ENCODE measurements around the gene AXIN2.

The AXIN2 gene, protein sequence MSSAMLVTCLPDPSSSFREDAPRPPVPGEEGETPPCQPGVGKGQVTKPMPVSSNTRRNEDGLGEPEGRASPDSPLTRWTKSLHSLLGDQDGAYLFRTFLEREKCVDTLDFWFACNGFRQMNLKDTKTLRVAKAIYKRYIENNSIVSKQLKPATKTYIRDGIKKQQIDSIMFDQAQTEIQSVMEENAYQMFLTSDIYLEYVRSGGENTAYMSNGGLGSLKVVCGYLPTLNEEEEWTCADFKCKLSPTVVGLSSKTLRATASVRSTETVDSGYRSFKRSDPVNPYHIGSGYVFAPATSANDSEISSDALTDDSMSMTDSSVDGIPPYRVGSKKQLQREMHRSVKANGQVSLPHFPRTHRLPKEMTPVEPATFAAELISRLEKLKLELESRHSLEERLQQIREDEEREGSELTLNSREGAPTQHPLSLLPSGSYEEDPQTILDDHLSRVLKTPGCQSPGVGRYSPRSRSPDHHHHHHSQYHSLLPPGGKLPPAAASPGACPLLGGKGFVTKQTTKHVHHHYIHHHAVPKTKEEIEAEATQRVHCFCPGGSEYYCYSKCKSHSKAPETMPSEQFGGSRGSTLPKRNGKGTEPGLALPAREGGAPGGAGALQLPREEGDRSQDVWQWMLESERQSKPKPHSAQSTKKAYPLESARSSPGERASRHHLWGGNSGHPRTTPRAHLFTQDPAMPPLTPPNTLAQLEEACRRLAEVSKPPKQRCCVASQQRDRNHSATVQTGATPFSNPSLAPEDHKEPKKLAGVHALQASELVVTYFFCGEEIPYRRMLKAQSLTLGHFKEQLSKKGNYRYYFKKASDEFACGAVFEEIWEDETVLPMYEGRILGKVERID

DNA sequence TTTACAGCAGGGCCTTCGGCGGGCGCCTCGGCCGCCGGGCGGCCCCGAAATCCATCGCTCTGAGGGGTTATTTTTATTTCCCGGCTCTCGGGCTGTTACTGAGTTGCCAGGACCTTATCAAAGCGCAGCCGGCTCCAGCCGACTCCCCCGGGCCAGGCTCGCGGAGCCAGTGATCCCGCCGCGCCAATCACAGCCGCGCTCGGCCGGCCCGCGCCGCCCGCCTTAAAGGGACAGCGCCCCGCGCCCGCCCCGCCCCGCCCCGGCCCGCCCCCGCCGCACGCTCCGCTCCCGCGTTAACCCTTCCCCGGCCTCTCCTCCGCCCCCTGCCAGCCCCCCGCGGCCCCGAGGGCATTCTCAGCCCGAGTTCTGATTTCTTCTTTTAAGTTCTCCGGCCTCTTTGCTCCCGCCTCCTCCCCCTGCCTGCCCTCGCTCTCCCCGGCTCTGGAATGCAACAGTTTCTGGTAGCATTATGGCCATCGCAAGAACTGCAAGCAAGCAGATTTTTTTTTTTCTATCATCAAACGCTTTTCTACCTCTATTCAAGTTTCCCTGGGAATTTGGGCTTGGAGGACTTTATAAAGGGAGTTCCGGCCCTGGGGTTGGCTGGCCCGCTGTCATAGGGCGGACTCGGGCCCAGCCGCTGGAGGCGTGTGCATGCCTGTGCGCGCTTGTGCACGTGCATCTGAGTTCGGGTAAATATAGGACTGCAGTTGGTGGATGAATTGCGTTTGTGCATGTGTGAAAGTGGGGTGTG lies at the start of gene AXIN2:
TSS of gene AXIN2 (minus strand) at position 197 of the 754 bp plus-strand sequence. CDS start 3,028 bp downstream, outside the sequence.
- TF ChIP-seq CTCF (conservative IDR thresholded peaks at IDR 0.05; ENCODE audit: low read depth, low read length): peak; percentile 15
- peak within 1 kb of the TSS; percentile 62 for H3K4me3 ChIP-seq (ENCODE audit: low read length)
- DNase-seq (ENCODE audit: low read depth): peak; percentile 61

DNA sequence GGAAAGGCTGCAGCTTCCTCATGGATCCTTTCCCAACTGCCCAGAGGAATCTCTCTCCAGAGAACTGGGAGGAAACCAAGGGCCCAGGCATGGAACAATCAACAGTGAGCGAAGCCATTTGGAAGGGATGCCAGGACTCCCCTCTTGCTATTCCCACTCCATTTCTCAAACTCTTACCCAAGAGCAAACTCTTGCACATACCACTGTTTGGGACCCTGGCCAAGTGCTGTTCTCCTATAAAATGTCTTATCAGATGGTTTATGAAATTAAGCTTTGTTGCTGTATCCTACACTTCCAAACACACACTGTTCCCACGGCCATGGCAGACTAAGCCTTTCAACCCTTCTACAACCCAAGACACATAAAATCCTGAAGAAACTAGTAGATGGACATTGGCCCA lies 48.3 kb upstream of the AXIN2 start:
- no peak overlapping the region for H3K4me3 ChIP-seq (ENCODE audit: low read length)
- TF ChIP-seq CTCF (conservative IDR thresholded peaks at IDR 0.05; ENCODE audit: low read depth, low read length): no peak
- no peak for DNase-seq (ENCODE audit: low read depth)

GRCh38 chr17:65609286-65609685 lies 47.8 kb upstream of the AXIN2 start:
- TF ChIP-seq CTCF (conservative IDR thresholded peaks at IDR 0.05; ENCODE audit: low read depth, low read length): no peak
- DNase-seq (ENCODE audit: low read depth): no peak
- H3K4me3 ChIP-seq (ENCODE audit: low read length): no peak overlapping the region

DNA sequence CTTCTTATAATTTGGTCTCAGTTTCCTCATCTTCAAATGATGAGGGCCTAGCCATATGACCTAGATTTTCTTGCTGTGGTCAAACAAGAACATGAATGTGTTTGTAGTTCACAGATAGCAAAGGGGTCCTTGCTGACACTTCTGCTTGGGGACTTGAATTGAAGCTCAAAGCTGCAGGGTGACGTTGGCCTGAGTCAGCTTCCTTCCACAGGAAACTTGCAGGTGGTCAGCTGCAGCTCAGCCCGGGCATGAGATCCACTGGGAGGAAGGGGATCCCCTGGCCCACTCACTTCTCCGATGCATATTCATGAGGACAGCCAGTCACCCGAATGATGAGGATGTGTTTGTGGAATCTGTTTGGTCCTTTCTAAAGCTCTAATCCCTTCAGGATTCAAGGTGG lies 42.6 kb upstream of the AXIN2 start:
- no peak for TF ChIP-seq CTCF (conservative IDR thresholded peaks at IDR 0.05; ENCODE audit: low read depth, low read length)
- no peak for DNase-seq (ENCODE audit: low read depth)
- H3K4me3 ChIP-seq (ENCODE audit: low read length): no peak overlapping the region

- DNase-seq (ENCODE audit: low read depth): no peak
- no peak overlapping the region for H3K4me3 ChIP-seq (ENCODE audit: low read length)
- TF ChIP-seq CTCF (conservative IDR thresholded peaks at IDR 0.05; ENCODE audit: low read depth, low read length): no peak
These were observed 40.4 kb upstream of the AXIN2 start for GRCh38 chr17:65601881-65602280.

DNA sequence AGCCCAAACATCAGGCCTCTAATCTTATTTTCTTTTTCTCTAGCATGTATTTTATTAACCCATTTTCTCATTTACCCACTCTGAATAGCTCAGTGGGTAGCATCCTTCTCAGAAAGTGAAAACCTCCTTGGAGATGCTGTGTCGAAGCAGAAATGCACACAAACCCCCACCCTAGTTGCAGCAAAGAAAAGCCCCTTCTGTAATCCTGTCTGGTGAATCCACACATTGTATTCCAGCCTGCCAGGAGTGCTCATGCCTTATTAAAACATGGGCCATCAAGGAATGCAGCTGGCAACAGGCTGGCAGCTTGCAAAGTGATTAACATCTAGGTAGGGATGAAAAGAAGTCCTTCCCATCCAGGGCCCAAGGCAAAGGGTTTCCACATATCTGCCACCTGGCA lies 39.7 kb upstream of the AXIN2 start:
- no peak overlapping the region for H3K4me3 ChIP-seq (ENCODE audit: low read length)
- no peak for TF ChIP-seq CTCF (conservative IDR thresholded peaks at IDR 0.05; ENCODE audit: low read depth, low read length)
- no peak for DNase-seq (ENCODE audit: low read depth)
